Measurements from ENCODE around the gene CRKL.

CRKL gene

DNA sequence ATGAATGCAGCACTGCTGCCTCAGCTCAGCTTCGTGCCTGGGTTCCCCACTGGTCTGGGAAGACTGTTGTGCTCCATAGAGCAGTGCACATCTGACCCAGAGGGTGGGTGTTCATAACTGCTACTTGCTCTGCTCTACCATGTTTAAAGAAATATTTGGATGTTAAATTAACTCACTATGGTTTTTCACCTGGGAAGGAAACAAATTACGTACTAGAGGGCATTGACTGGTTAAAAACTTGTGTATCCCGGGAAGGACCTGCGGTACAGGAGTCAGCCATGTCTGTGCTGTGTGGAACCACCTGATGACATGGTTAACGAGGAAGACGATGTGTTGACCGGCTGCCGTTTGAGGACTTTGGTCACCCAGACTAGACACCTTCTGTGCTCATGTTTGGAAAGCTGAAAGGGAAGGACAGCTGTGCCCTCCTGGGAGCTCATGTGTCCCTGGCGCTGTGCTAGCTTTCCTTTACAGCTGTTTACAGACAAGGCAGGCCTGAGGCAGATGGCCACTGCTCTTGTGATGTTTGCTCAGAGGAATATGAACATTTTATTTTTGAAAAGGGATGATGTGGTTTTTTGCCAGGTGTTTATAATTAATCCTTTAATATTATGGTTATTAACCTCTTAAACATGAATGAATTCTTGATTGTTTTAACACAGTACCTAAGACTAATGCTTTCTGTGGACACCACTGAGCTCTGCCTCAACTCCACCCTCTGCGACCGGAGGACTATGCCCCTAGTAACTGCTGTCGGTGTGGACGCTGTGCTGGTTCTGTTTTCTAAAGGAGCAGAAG lies 35.5 kb downstream of the CRKL start:
- no peak for DNase-seq (ENCODE audit: low read depth in 2 of 2)

DNA sequence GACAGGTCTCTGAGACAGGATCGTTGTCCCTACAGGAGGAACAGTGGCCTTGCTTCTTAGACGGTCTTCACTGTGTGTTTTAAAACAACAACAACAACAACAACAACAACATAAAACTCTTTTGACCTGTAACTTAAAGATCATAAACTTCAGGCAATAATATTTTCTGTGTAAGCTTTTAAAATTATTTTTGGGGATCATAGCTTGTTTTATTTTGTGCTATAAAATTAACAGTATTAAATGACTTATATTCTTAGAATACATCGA lies 36.1 kb downstream of the CRKL start:
- no peak for DNase-seq (ENCODE audit: low read depth in 2 of 2)

DNA sequence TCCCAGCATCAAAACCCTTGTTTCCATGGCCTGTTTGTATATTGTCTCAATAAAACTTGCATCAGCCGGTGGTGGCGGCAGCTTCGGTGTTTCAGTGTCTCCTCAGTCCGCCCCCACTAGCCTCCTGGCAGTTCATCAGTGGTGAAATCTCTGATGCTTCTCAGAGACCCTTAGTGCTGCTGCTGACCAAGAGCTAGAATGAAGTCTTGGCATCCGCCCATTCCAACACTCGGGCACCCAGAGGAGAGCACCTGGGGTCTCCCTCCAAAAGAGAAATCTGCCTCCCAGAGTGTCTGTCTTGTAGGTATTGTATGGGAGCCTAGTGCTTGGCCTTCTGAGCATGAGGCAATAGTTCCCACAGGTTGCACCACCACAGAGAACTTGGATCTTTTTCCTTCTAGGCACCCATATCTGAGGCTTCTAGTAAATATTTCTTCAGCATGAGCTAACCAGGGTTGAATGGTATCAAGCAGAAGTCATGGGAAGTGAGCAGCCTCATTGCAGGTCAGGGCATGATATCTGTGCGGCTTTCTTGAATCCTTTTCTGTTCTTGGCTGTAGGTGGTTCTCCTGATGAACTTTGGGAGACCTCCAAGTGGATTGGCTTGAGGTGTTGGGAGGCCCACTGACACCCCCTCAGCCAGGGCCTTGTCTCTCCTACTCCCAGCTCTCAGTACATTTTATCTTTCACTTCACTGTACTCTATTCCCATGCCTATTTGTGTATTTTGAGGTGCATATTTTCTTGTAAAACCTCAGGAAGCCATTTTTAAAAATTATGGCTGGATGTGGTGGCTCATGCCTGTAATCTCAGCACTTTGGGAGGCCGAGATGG lies 36.7 kb downstream of the CRKL start:
- no peak for DNase-seq (ENCODE audit: low read depth in 2 of 2)

DNA sequence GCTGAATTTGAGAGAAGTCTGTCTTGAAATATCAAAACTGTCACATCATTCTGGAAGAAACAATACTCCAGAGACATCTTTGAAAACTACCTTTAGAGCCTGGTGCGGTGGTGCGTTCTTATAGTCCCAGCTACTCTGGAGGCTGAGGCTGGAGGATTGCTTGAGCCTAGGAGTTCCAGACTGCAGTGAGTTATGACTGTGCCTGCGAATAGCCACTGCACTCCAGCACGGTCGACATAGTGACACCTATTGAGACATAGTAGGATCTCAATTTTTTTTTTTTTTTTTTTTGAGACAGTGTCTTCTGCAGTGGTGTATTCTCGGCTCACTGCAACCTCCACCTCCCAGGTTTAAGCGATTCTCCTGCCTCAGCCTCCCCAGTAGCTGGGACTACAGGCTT lies 38.3 kb downstream of the CRKL start:
- no peak for DNase-seq (ENCODE audit: low read depth in 2 of 2)

GRCh38 chr22:20956258-20957101 lies 39.3 kb downstream of the CRKL start:
- no peak for DNase-seq (ENCODE audit: low read depth in 2 of 2)

- no peak for DNase-seq (ENCODE audit: low read depth in 2 of 2)
These were observed 40.0 kb downstream of the CRKL start for GRCh38 chr22:20957102-20957682.

- DNase-seq (ENCODE audit: low read depth in 2 of 2), result no peak
These were observed 40.6 kb downstream of the CRKL start for GRCh38 chr22:20957683-20958431.

GRCh38 chr22:20959578-20960461 lies 42.6 kb downstream of the CRKL start:
- no peak for DNase-seq (ENCODE audit: low read depth in 2 of 2)

DNA sequence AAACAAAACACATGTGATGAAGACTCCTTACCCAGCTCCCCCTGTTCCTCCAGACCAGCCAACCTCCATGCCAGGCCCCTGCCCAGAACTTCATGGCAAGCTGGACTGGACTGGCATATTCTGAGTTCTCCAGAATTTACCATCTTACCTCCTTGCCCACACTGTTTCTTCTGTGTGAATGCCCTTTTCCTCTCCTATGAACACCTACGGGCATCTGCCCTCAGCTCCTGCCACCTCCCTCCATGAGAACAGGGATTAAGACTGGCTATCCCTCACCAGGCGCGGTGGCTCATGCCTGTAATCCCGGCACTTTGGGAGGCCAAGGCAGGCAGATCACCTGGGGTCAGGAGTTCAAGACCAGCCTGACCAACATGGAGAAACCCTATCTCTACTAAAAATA lies 43.4 kb downstream of the CRKL start:
- no peak for DNase-seq (ENCODE audit: low read depth in 2 of 2)

DNA sequence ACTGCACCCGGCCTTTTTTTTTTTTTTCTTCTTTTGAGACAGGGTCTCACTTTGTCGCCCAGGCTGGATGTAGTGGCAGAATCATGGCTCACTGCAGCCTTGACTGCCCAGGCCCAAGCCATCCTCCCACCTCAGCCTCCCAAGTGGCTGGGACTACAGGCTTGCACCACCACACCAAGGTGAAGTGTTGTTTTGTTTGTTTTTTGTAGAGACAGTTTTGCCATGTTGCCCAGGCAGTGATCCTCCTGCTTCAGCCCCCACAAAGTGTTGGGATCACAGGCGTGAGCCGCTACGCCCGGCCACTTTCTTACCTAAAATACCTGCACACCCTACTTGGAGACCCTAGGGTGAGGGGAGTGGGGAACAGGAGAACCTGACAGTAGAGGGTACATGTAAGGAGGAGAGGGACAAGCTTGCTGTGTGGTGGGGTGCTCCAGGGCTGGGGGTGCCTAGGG lies 45.3 kb downstream of the CRKL start:
- no peak for DNase-seq (ENCODE audit: low read depth in 2 of 2)

DNA sequence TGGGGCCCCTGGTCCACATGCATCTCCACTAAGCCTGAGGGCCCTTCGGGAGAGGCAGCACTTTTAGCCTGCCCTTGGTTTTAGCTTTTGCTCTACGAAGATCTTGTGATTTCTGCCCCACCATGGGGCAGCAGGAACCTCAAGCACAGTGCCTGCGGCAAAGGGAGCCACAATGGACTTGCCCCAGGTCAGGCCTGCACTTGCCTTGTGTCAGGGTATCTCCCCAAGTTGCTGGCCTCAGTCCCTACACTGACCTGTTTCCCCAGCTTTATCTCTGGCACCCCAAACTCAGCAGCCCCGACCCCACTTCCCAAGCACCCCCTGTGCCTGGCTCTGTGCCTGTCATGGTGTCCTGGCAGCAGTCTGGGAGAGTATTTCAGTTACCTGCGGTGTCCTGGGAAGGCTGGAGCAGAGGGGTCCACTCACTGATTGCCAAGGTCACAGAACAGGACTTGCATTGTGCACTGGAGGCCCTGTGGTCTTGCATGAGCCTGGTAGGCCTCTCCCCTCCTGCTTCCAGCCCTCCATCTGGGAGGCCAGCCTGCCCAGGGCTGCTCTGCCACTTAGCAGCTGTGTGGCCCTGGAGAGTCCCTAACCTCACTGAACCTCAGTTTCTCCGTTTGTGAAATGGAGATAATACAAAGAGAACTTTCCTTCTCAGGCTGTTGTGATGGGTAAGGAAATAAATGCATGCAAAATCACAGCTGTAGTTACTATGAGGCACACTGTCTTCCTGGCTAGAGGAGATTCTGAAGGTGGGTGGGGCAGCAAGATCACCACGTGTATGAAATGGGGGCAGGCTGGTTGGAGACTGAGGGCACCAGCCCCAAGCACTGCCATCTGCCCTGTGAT lies 46.2 kb downstream of the CRKL start:
- DNase-seq (ENCODE audit: low read depth in 2 of 2), result no peak

GRCh38 chr22:20964090-20964798 lies 47.0 kb downstream of the CRKL start:
- no peak for DNase-seq (ENCODE audit: low read depth in 2 of 2)

DNA sequence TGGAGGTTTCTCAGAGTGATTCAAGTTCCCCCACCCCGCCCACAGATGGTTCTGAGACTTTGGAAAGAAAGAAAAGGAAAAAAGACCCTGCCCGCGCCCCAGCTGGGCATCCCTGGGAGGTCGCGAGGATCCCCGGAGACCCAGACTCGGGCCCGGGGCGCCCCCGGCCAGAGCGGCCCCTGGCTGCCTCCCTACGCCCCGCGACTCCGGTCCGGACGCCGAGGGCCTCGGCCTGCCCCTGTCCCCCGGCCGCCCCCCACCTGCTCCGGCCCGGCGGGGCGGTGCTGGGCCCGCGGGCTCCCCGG lies 47.5 kb downstream of the CRKL start:
- DNase-seq (ENCODE audit: low read depth in 2 of 2), result no peak

DNA sequence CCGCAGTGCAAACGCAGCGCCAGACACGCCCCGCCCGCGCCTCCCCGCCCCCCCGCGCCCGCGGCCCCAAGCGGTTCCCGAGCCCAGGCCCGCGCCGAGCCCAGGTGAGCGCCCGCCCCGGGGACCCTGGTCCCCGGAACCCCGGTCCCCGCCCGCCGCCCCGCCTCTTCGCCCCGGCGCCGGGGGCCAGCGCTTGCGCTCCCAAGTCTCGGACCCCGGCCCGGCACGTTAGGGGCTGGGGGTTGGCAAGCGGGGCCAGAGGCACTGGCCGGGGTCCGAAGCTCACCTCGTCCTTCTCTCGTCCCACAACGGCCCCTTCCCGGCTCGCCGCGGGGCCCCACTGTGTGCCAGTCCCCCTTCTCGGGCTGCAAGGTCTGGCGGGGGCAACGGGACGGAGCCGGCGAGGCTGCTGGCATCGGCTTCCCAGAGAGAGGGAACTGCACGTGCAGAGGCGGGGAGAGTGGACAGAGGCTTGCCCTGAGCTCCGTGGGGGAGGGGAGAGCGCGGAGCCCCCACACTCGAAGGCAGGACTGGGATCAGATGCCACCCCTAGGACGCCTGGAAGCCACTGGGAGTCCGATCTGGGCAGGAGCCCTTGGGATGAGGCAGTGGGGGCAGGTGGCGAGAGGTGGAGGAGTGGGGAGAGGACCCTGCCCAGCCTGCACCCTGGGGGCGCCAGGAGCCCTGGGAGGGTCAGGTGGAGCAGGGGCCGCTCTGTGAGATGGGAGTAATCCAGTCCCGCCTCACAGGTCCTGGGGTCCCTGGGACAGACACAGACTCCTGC lies 48.1 kb downstream of the CRKL start:
- no peak for DNase-seq (ENCODE audit: low read depth in 2 of 2)

GRCh38 chr22:20965888-20966855 lies 49.0 kb downstream of the CRKL start:
- no peak for DNase-seq (ENCODE audit: low read depth in 2 of 2)

GRCh38 chr22:20966883-20967696 lies 49.9 kb downstream of the CRKL start, which contains the start of gene AIFM3:
AIFM3 (plus strand) TSS chr22:20967255; CDS start chr22:20967945, 690 bp downstream.
- DNase-seq (ENCODE audit: low read depth in 2 of 2), result no peak
